ENCODE measurements around the gene GCSAM. TPM values are rescaled to one million over a fixed set of nuclear protein-coding genes. Genes with fewer than 3 reads are reported as not detected.

The GCSAM gene
- polyA plus RNA-seq, 2 of the 4 experiments (the other 2 are of a cell fraction) = not detected

DNA sequence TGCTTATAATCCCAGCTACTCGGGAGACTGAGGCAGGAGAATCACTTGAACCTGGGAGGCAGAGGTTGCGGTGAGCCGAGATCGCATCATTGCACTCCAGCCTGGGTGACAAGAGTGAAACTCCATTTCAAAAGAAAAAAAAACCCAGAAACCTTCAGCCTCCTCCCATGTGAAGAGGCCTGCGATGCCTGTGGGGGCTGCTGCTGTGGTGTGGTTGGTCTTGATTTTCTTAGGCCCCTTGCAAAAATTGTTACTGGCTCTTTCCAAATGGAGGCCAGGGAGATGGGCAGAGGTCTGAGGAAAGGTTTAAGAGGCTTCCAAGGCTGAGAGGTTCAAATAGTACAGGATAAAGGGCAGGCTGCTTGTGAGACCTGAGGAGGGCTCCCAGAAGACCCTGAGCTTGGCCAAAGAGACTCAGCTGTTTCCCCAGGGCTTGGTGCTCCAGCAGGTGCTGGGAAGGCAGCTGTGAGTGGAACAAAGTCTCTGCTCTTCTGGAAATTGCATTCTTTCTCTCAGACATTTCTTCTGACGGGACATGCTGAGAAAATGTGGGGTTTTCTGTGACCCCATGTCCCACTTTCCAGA, 18.4 kb downstream of the GCSAM start:
- CTCF ChIA-PET = interaction anchor here (1.0 to 1.4 kb wide), 2 partner anchors 9 to 11 kb away, joined by 3 to 4 read pairs; no protein-coding TSS in a partner anchor
- no peak for ATAC-seq
- POLR2A ChIA-PET = no interaction called here

DNA sequence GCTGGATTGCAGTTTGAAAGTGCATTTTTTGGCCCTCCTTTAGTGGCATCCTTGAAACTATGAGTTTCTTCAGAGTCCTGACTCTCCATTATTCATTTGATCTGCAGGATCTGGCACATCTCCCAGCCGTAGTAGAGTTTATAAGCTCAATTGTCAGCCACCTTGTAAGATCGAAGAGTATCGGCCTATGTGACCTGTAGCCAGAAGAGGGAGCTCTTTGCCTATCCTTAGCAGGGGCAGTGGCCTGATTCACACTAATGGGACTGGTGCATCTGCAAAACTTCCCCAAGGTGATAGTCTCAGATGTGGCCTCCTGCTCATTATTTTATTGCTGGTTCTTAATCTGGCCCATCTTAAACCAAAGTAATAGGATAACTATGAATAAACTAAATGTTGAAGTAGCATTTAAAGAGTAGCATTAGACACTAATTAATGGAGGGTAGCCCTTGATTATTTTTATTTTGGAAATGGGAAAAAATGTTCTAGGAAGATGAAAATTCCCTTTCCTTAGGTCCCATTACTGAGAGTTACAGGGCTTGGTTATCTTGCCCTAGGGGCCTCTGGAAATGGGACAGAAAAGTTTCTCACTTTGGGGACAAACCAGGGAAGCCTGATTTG, 21.2 kb downstream of the GCSAM start:
- POLR2A ChIA-PET = no interaction called here
- CTCF ChIA-PET = interaction anchor here (0.7 to 2.0 kb wide), 18 partner anchors 8 to 422 kb away, joined by 3 to 17 read pairs (median 5); no protein-coding TSS in a partner anchor
- WGBS (ENCODE audit: missing lambda C conversion rate) = 39% methylated on average over 3 of the region's 3 CpGs
- TF ChIP-seq, protein P1, sequence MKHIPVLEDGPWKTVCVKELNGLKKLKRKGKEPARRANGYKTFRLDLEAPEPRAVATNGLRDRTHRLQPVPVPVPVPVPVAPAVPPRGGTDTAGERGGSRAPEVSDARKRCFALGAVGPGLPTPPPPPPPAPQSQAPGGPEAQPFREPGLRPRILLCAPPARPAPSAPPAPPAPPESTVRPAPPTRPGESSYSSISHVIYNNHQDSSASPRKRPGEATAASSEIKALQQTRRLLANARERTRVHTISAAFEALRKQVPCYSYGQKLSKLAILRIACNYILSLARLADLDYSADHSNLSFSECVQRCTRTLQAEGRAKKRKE (CRISPR knock-in tag; IDR thresholded peaks at IDR 0.05; ENCODE audit: low read depth) = no peak
- no peak for TF ChIP-seq MAZ (IDR thresholded peaks at IDR 0.05; ENCODE audit: borderline replicate concordance, low read depth, low read length)
- TF ChIP-seq, protein P2, sequence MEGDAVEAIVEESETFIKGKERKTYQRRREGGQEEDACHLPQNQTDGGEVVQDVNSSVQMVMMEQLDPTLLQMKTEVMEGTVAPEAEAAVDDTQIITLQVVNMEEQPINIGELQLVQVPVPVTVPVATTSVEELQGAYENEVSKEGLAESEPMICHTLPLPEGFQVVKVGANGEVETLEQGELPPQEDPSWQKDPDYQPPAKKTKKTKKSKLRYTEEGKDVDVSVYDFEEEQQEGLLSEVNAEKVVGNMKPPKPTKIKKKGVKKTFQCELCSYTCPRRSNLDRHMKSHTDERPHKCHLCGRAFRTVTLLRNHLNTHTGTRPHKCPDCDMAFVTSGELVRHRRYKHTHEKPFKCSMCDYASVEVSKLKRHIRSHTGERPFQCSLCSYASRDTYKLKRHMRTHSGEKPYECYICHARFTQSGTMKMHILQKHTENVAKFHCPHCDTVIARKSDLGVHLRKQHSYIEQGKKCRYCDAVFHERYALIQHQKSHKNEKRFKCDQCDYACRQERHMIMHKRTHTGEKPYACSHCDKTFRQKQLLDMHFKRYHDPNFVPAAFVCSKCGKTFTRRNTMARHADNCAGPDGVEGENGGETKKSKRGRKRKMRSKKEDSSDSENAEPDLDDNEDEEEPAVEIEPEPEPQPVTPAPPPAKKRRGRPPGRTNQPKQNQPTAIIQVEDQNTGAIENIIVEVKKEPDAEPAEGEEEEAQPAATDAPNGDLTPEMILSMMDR (IDR thresholded peaks at IDR 0.05) = peak; percentile 60
- no peak for TF ChIP-seq EHMT2 (IDR thresholded peaks at IDR 0.05; ENCODE audit: low read depth)
- no peak for TF ChIP-seq RNF2 (IDR thresholded peaks at IDR 0.05; ENCODE audit: borderline replicate concordance, low read depth)
- TF ChIP-seq FOXS1 (CRISPR knock-in tag; IDR thresholded peaks at IDR 0.05) = no peak
- TF ChIP-seq POLR2AphosphoS2 (conservative IDR thresholded peaks at IDR 0.05; ENCODE audit: low read length) = no peak
- TF ChIP-seq JUNB (IDR thresholded peaks at IDR 0.05) = no peak
- TF ChIP-seq ESRRA (IDR thresholded peaks at IDR 0.05; ENCODE audit: borderline replicate concordance, low read length) = no peak
- TF ChIP-seq SMC3 (IDR thresholded peaks at IDR 0.05) = peak; percentile 45
- TF ChIP-seq JUN (IDR thresholded peaks at IDR 0.05) = no peak
- TF ChIP-seq CBX8 (IDR thresholded peaks at IDR 0.05) = no peak
- TF ChIP-seq, protein P3, sequence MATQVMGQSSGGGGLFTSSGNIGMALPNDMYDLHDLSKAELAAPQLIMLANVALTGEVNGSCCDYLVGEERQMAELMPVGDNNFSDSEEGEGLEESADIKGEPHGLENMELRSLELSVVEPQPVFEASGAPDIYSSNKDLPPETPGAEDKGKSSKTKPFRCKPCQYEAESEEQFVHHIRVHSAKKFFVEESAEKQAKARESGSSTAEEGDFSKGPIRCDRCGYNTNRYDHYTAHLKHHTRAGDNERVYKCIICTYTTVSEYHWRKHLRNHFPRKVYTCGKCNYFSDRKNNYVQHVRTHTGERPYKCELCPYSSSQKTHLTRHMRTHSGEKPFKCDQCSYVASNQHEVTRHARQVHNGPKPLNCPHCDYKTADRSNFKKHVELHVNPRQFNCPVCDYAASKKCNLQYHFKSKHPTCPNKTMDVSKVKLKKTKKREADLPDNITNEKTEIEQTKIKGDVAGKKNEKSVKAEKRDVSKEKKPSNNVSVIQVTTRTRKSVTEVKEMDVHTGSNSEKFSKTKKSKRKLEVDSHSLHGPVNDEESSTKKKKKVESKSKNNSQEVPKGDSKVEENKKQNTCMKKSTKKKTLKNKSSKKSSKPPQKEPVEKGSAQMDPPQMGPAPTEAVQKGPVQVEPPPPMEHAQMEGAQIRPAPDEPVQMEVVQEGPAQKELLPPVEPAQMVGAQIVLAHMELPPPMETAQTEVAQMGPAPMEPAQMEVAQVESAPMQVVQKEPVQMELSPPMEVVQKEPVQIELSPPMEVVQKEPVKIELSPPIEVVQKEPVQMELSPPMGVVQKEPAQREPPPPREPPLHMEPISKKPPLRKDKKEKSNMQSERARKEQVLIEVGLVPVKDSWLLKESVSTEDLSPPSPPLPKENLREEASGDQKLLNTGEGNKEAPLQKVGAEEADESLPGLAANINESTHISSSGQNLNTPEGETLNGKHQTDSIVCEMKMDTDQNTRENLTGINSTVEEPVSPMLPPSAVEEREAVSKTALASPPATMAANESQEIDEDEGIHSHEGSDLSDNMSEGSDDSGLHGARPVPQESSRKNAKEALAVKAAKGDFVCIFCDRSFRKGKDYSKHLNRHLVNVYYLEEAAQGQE (IDR thresholded peaks at IDR 0.05) = no peak
- TF ChIP-seq, protein P4, sequence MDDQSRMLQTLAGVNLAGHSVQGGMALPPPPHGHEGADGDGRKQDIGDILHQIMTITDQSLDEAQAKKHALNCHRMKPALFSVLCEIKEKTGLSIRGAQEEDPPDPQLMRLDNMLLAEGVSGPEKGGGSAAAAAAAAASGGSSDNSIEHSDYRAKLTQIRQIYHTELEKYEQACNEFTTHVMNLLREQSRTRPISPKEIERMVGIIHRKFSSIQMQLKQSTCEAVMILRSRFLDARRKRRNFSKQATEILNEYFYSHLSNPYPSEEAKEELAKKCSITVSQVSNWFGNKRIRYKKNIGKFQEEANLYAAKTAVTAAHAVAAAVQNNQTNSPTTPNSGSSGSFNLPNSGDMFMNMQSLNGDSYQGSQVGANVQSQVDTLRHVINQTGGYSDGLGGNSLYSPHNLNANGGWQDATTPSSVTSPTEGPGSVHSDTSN (IDR thresholded peaks at IDR 0.05) = no peak
- no peak for TF ChIP-seq SREBF2 (IDR thresholded peaks at IDR 0.05)
- no peak for TF ChIP-seq NR3C1 (IDR thresholded peaks at IDR 0.05)
- TF ChIP-seq, protein P5, sequence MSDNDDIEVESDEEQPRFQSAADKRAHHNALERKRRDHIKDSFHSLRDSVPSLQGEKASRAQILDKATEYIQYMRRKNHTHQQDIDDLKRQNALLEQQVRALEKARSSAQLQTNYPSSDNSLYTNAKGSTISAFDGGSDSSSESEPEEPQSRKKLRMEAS (IDR thresholded peaks at IDR 0.05) = no peak
- peak; percentile 58 to 78 for TF ChIP-seq RAD21 (conservative IDR thresholded peaks at IDR 0.05 in 1 of 2, IDR thresholded peaks at IDR 0.05 in 1 of 2)
- TF ChIP-seq, protein P6, sequence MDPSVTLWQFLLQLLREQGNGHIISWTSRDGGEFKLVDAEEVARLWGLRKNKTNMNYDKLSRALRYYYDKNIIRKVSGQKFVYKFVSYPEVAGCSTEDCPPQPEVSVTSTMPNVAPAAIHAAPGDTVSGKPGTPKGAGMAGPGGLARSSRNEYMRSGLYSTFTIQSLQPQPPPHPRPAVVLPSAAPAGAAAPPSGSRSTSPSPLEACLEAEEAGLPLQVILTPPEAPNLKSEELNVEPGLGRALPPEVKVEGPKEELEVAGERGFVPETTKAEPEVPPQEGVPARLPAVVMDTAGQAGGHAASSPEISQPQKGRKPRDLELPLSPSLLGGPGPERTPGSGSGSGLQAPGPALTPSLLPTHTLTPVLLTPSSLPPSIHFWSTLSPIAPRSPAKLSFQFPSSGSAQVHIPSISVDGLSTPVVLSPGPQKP (IDR thresholded peaks at IDR 0.05; ENCODE audit: low read depth, low read length) = no peak
- Histone ChIP-seq H3K4me2 (no peak overlapping the region), H3K27ac (no peak overlapping the region), H3K4me1 (no peaks in the 10 kb centered on the region), H3K4me3 (no peak overlapping the region), H3K9me3 (no peaks in the 10 kb centered on the region)
- DNase-seq (ENCODE audit: low read depth in 1 of 2, low spot score in 1 of 2) (peak; percentile 52 to 72), FAIRE-seq (no peak), ATAC-seq (peak; percentile 86 to 96)

More for the DNA sequence above, 18.4 kb downstream of the GCSAM start:
- Histone ChIP-seq H3K4me3 (no peak overlapping the region), H3K27ac (no peak overlapping the region), H3K4me1 (no peaks in the 10 kb centered on the region), H3K4me2 (no peak overlapping the region), H3K9me3 (no peaks in the 10 kb centered on the region)
- WGBS (ENCODE audit: missing lambda C conversion rate) = 92% methylated on average over 6 of the region's 6 CpGs
- TF ChIP-seq HDAC2 (IDR thresholded peaks at IDR 0.05) (no peak), HOXA7 (CRISPR knock-in tag; IDR thresholded peaks at IDR 0.05) (no peak), MYC (IDR thresholded peaks at IDR 0.05; ENCODE audit: borderline replicate concordance, low read length) (no peak), EHF (CRISPR knock-in tag; IDR thresholded peaks at IDR 0.05) (no peak), SREBF2 (IDR thresholded peaks at IDR 0.05) (no peak), RAD21 (conservative IDR thresholded peaks at IDR 0.05 in 1 of 2, IDR thresholded peaks at IDR 0.05 in 1 of 2) (no peak), POLR2A (IDR thresholded peaks at IDR 0.05; ENCODE audit: low read length) (no peak), TFCP2L1 (CRISPR knock-in tag; IDR thresholded peaks at IDR 0.05) (no peak), PHF8 (IDR thresholded peaks at IDR 0.05; ENCODE audit: borderline replicate concordance, low read depth) (no peak), ZNF302 (CRISPR knock-in tag; IDR thresholded peaks at IDR 0.05) (no peak), ZC3H11A (IDR thresholded peaks at IDR 0.05) (no peak), NFE2L2 (conservative IDR thresholded peaks at IDR 0.05; ENCODE audit: low read length) (no peak), RARB (CRISPR knock-in tag; IDR thresholded peaks at IDR 0.05) (no peak), RNF2 (IDR thresholded peaks at IDR 0.05; ENCODE audit: borderline replicate concordance, low read depth) (no peak), CHD4 (IDR thresholded peaks at IDR 0.05; ENCODE audit: borderline replicate concordance) (no peak)
- TF ChIP-seq, protein P5 (IDR thresholded peaks at IDR 0.05) = no peak
- FAIRE-seq = no peak
- DNase-seq (ENCODE audit: low read depth in 1 of 2, low spot score in 1 of 2) = no peak
